Muscle of arm (tissue), 12 donors: ENCODE data around the gene TATDN3. TPM values are rescaled to one million over a fixed set of nuclear protein-coding genes. Genes with fewer than 3 reads are reported as not detected.
"Not testable (repeated sequence)": the region's sequence is repeated elsewhere in the genome, so short reads cannot be mapped to it uniquely, and the experiment has no call there.

ENCODE experiments used
- DNase-seq: peaks from one replicate; pipeline ENCODE4 v3.0.0-alpha.2; 2013
- polyA plus RNA-seq, 12 donors: library from polyadenylated mRNA; unstranded; fragments of 120-200 nt; gene quantifications; one replicate each; pipeline ENCODE4 v1.2.1, GENCODE V29; 2013; ENCODE audit not compliant: insufficient read length in 12 of 12

TATDN3 gene
- polyA plus RNA-seq, 12 donors: 9.6 to 27.0 (median 11.6) TPM; not detected in 1

DNA sequence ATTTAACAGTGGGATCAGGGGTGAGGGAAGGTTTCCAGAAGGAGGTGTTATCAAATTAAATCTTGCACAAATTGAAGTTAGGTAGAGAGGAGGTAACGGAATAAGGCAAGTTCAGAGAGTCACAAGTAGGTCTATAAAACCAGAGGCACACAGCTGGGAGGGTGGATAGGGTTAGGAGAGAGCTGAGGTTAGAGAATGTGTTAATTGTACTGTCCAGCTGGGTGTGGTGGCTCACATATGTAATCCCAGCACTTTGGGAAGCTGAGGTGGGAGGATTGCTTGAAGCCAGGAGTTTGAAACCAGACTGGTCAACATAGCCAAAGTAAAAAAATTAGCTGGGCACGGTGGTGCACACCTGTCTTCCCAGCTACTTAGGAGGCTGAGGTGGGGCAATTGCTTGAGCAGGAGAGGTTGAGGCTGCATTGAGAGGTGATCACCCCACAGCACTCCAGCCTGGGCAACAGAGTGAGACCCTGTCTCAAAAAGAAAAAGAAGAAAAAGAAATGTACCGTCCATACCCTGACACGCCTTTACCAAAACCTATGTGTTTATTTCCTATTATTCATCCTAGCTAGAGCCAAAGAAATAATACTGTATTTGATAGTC, 35.6 kb downstream of the TATDN3 start:
- DNase-seq: no peak

DNA sequence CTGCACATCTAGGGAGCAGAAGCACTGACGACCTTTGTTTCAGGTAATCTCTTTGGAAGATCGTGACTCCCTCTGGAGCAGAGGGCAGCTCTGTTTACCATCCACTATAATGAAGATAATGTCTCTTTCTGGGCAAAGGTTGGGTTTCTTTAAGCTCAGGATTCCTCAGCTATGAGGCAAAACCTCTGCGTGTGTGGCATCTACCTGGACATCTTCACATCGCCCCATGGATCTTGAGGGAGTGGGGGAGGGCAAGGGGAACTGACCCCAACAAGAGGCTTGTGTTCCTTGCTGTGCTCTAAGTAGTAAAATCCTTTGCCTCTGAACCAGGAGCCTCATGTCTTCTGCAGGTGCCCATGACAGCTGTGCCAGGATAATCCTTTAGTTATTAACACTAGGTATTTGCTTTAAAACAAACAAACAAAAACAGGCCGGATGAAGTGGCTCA, 36.2 kb downstream of the TATDN3 start:
- DNase-seq: no peak

DNA sequence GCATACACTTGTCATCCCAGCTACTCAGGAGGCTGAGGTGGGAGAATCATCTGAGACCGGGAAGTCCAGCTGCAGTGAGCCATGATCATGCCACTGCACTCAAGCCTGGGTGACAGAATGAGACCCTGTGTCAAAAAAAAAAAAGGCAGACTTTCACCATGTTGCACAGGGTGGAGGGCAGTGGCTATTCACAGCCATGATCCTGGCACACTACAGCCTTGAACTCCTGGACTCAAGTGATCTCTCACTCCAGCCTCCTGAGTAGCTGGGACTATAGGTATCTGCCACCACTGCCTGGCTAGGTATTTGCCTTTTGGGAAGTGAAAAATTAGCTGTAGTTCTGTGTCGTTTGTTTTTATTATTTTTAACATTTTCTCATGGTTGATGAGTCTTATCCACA, 36.7 kb downstream of the TATDN3 start:
- no peak for DNase-seq

DNA sequence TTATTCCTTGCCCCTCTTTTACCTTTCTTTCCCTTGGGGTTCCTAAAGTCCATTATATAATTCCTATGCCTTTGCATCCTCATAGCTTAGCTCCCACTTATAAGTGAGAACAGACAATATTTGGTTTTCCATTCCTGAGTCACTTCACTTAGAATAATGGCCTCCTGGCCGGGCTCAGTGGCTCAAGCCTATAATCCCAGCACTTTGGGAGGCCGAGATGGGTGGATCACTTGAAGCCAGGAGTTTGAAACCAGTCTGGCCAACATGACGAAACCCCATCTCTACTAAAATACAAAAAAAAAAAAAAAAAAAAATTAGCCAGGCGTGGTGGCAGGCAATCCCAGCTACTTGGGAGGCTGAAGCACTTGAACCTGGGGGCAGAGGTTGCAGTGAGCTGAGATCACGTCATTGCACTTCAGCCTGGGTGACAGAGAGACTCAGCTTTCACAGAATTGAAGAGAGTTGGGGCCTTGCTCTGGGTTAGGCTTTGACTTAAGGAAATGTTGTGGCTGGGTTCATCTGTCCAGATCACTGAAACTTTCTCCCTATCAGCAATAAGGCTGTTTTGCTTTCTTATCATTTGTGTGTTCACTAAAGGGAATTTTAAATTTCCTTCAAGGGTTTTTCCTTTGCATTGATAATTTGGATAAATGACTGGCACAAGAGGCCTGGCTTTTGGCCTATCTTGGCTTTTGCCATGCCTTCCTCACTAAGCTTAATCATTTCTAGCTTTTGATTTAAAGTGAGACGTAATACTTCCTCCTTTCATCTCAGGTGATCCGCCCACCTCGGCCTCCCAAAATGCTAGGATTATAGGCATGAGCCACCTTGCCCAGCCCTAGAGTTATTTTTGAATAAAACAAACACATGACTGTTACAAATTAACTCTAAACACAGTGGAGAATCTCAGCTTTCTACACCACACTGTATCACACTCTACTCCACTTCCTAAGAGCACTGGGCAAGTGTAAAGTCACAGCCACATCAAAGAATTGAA, 41.8 kb downstream of the TATDN3 start:
- DNase-seq: not testable (repeated sequence)

DNA sequence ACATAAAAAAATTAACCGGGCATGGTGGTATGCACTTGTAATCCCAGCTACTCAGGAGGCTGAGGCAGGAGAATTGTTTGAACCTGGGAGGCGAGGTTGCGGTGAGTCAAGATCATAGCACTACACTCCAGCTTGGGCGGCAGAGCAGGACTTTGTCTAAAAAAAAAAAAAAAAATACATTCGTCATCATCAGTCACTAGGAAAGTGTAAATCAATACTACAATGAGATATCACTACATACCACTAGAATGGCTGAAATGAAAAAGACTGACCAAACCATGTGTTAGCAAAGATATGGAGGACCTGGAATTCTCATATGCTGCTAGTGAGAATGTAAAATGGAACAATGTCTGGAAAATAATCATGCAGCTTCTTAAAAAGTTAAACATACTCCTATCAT, 46.5 kb downstream of the TATDN3 start:
- DNase-seq: no peak

DNA sequence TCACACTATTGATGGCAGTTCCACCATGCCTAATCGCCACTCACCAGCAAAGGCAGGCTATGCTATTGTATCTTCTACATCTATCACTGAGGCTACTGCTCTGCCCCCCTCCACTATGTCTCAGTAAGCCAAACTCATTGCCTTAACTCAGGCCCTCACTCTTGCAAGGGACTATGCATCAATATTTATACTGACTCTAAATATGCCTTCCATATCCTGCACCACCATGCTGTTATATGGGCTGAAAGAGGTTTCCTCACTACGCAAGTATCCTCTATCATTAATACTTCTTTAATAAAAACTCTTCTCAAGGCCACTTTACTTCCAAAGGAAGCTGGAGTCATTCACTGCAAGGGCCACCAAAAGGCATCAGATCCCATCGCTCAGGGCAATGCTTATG, 52.8 kb downstream of the TATDN3 start:
- not testable (repeated sequence) for DNase-seq

DNA sequence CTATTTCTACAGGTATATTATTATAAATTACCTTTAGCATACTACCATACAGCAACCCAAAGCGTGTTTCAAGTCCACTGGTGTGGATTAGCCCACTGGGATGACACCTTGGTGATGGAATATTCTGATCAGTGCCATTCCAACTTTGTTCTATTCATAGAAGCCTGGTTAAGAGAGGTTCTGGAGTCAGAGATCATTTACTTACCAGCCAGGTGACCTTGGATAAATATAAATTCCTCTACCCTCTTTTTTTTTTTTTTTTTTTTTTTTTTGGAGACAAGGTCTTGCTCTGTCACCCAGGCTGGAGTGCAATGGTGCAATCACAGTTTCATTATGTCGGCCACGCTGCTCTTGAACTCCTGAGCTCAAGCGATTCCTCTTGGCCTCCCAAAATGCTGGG, 55.9 kb downstream of the TATDN3 start, which contains the start of gene SPATA45:
TSS of gene SPATA45 (minus strand) at position 101 of the 400 bp plus-strand sequence. CDS start 11,500 bp downstream, outside the sequence.
- no peak for DNase-seq

DNA sequence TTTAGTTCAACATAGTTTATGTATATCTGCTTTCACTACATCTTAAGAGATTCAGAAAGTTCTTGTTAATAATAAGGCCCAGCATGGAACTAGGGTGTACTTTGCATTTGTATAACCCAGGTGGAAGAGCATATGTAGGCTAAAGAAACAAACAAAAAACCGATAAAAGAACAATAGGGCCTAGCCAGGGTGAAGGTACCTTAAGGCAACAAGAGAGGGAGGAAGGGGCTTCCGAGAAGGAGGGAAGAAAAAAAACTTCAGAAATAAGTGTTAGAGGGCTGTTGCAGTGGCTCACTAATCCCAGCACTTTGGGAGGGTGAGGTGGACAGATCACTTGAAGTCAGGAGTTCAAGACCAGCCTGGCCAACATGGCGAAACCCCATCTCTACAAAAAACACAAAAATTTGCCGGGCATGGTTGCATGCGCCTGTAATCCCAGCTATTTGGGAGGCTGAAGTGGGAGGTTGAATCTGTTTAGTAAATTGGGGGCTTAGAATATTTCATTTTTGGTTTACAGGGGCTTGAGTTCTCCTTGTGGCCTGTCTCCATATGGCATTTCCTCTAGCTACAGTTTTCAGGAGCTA, 60.5 kb downstream of the TATDN3 start:
- DNase-seq: no peak

DNA sequence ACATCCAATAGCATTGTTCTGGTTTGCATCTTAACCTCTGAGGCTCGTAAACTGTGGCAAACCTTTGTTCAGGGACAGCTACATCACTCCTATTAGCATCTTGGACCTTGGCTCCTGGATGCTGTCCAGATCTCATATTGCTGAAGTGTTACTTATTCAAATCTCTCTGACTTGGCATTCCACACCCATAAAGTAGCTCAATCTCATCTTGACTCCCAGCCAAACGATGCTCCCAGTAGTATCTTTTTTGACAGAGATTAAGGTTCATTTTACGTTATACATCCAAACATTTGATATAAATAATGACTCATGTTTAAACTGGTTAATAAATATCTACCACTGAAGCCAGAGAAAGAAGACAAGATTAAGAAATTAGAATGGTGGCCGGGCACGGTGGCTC, 62.0 kb downstream of the TATDN3 start:
- no peak for DNase-seq

DNA sequence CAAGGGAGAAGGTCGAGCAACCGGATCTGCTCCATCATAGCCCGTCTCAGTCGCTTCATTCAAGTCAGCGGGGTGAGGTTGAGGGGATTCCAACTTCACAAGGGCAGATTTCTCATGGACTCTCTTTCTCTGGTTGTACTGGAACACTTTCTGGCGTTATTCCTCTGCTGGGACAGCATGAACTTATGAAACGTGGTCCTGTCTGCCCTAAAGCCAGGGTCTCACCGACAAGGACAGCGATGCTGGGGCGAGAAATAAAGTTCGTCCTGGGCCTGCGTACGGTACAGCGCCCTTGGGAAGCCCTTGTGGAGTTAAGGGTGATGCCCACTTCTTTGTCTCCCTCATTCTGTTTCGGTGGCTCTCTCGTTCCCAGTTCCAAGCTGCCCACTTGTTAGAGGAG, 65.1 kb downstream of the TATDN3 start:
- no peak for DNase-seq

DNA sequence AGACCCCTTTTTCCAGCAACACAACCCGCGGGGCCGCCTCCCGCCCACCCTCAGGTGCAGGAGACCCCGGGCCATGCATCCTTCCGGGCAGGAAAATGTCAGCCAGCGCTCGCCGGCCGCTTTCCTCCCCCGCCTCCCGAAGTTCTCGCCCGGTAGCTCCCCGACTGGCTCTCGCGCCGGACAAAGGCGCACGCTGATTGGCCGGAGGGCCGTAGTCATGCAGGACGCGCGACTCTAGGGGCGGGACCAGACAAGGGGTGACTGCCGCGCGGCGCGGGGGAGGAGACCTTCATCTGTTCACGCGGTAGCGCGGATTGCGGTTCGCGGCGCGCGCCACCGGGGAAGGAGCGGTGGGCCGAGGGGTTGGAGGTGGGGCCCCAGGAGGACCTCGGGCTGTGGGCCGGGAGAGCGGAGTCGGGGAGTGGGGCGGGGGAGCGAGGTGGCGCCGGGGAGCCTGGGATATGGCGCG, 66.3 kb downstream of the TATDN3 start, which contains the start of gene FLVCR1:
TSS of gene FLVCR1 (plus strand) at position 284 of the 469 bp plus-strand sequence. CDS start at position 462, 178 bp downstream.
- DNase-seq: peak; percentile 95

DNA sequence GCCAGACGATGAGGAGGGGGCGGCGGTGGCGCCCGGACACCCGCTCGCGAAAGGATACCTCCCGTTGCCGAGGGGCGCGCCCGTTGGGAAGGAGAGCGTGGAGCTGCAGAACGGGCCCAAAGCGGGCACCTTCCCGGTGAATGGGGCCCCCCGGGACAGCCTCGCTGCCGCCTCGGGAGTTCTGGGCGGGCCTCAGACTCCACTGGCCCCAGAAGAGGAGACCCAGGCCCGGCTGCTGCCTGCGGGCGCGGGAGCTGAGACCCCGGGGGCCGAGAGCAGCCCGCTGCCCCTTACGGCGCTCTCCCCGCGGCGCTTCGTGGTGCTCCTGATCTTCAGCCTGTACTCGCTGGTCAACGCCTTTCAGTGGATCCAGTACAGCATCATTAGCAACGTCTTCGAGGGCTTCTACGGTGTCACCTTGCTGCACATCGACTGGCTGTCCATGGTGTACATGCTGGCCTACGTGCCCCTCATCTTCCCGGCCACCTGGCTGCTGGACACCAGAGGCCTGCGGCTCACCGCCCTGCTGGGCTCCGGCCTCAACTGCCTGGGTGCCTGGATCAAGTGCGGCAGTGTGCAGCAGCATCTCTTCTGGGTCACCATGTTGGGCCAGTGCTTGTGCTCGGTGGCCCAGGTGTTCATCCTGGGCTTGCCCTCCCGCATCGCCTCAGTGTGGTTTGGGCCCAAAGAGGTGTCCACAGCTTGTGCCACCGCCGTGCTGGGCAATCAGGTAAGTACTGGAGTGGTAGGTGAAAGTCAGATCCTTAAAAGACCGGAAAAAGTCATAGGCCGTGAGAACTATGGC, 67.0 kb downstream of the TATDN3 start:
- DNase-seq: peak; percentile 38

DNA sequence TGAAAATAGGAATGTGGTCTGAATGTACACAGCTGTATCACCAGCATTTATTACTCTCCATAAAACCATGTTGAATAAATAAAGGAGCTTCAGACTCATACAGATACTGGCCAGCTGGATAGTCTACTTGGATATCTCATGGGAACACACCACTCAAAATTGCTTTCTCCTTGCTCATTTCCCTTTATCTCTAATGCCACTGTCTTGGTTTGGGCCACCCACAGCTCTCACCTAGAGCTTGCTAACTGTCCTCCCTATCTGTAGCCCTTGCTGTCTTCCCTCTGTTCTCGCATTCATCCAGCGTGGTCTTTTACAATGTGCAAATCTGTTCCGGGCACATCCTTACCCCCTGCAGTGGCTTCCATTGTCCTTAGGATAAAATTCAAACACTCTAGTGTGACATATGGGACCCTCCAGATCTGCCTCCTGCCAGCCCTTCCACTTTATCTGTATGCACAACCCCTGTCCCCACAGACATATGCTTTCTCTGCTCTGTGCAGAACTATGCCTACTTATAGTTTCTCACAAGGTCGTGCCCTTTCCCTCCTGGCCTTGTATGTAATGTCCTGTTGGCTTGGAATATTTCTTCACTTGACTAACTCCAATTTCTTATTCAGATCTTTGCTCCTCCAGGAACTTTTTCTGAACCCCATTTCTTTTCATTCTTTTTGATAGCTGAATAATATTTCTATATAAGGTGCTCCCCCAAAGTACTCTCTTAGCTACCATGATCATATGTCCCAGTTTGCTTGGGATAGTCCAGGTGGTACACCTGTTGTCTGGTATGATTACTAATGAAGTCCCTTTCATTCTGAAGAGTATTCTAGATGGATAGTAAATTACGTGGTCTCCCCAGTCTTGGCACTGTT, 69.3 kb downstream of the TATDN3 start:
- DNase-seq: no peak

DNA sequence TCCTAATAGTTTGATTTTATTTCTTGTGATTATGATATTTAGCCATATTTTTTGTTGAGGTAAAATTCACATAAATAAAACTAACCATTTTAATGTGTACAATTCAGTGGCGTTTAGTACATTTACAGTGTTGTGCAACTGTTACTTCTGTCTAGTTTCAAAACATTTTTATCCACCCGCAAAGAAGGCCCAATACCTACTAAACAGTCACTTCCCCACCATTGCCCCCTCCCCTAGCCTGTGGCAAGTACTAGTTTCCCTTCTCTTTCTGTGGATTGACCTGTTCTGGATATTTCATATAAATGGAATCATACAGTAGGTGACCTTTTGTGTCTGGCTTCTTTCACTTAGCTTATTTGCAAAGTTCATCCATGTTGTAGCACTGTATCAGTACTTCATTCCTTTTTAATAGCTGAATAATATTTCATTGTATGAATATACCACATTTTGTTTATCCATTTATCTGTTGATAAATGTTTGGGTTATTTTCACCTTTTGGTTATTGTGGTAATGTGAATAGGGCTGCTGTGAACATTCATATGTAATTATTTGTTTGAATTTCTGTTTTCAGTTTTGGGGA, 70.5 kb downstream of the TATDN3 start:
- DNase-seq: no peak

DNA sequence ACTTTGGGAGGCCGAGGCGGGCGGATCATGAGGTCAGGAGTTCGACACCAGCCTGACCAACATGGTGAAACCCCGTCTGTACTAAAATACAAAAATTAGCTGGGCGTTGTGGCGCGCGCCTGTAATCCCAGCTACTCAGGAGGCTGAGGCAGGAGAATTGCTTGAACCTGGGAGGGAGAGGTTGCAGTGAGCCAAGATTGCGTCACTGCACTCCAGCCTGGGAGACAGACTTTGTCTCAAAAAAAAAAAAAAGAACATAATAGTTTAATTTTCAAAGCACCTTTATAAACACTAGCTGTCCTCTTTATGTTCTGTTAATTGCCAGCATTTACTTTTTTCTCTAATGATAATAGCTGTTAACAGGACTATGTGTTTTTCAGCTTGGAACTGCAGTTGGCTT, 71.7 kb downstream of the TATDN3 start:
- not testable (repeated sequence) for DNase-seq

DNA sequence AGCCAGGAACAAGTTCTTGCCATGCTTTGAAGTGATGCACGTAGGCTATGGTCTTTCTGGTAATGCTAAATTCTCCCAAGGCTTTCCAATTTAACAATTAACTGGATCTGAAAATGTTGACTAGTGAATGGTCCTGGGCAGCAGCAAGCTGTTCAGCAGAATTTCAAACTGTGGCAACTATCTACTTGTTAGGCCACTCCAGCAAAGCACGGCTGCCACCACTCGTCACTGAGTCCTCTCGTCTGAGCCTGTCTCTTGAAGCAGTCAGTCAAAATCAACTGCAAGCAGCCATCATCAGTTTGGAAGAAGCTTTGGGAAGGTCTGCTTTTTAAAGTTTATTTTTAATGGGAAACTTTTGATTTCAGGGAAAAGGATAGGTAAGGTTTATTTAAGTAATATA, 72.5 kb downstream of the TATDN3 start:
- DNase-seq: no peak
